ENCODE measurements around the gene COL21A1. TPM values are rescaled to one million over a fixed set of nuclear protein-coding genes. Genes with fewer than 3 reads are reported as not detected.
"Not testable (repeated sequence)": the region's sequence is repeated elsewhere in the genome, so short reads cannot be mapped to it uniquely, and the experiment has no call there.

The COL21A1 gene
- total RNA-seq, 1 donor, result 29.0 TPM

GRCh38 chr6:56266011-56266410 is 18.6 kb upstream of the COL21A1 start:
- DNase-seq (ENCODE audit: low read depth), result no peak
- TF ChIP-seq CTCF (IDR thresholded peaks at IDR 0.05; ENCODE audit: insufficient read depth, low read length), result no peak
- no peak overlapping the region for H3K4me3 ChIP-seq (ENCODE audit: low read depth, low read length)

- no peak for DNase-seq (ENCODE audit: low read depth)
- no peak for TF ChIP-seq CTCF (IDR thresholded peaks at IDR 0.05; ENCODE audit: insufficient read depth, low read length)
These were observed 16.4 kb upstream of the COL21A1 start for GRCh38 chr6:56263596-56264315.

GRCh38 chr6:56260593-56260992 is 13.2 kb upstream of the COL21A1 start:
- not testable (repeated sequence) for H3K4me3 ChIP-seq (ENCODE audit: low read depth, low read length); DNase-seq (ENCODE audit: low read depth)

More at GRCh38 chr6:56263596-56264315, 16.4 kb upstream of the COL21A1 start:
- no peak overlapping the region for H3K4me3 ChIP-seq (ENCODE audit: low read depth, low read length)

GRCh38 chr6:56259234-56260077 is 12.1 kb upstream of the COL21A1 start:
- TF ChIP-seq CTCF (IDR thresholded peaks at IDR 0.05; ENCODE audit: insufficient read depth, low read length), result no peak
- H3K4me3 ChIP-seq (ENCODE audit: low read depth, low read length), result no peak overlapping the region
- DNase-seq (ENCODE audit: low read depth), result peak; percentile 73

- DNase-seq (ENCODE audit: low read depth), result peak; percentile 52
- TF ChIP-seq CTCF (IDR thresholded peaks at IDR 0.05; ENCODE audit: insufficient read depth, low read length), result no peak
- H3K4me3 ChIP-seq (ENCODE audit: low read depth, low read length), result no peak overlapping the region
These were observed 8.0 kb upstream of the COL21A1 start for GRCh38 chr6:56255349-56255748.

GRCh38 chr6:56250266-56250665 is 2.9 kb upstream of the COL21A1 start:
- H3K4me3 ChIP-seq (ENCODE audit: low read depth, low read length), result no peak overlapping the region
- no peak for DNase-seq (ENCODE audit: low read depth)
- TF ChIP-seq CTCF (IDR thresholded peaks at IDR 0.05; ENCODE audit: insufficient read depth, low read length), result no peak

- no peak for DNase-seq (ENCODE audit: low read depth)
- H3K4me3 ChIP-seq (ENCODE audit: low read depth, low read length), result peak overlapping the region; percentile 79
- TF ChIP-seq CTCF (IDR thresholded peaks at IDR 0.05; ENCODE audit: insufficient read depth, low read length), result no peak
These were observed 308 bp upstream of the COL21A1 start for GRCh38 chr6:56247654-56248122.
